Measurements from ENCODE around the gene TCAIM.

TCAIM gene

GRCh38 chr3:44418549-44418948 is 80.0 kb downstream of the TCAIM start:
- TF ChIP-seq CTCF (IDR thresholded peaks at IDR 0.05; ENCODE audit: borderline replicate concordance, extremely low read depth, low read length, poor library complexity, severe bottlenecking): peak; percentile 46
- no peak for TF ChIP-seq EZH2 (IDR thresholded peaks at IDR 0.05; ENCODE audit: borderline replicate concordance, low read depth, low read length, severe bottlenecking)
- no peak for ATAC-seq (ENCODE audit: insufficient read depth, low read depth)

GRCh38 chr3:44419116-44419922 is 80.8 kb downstream of the TCAIM start:
- Histone ChIP-seq H3K4me1 (ENCODE audit: insufficient read depth, low read length) (no peaks in the 10 kb centered on the region), H2AFZ (ENCODE audit: low read depth, low read length) (no peak overlapping the region), H3K79me2 (ENCODE audit: insufficient read depth, low read length) (no peaks in the 10 kb centered on the region), H4K20me1 (ENCODE audit: insufficient read depth, low read length) (no peaks in the 10 kb centered on the region), H3K36me3 (ENCODE audit: insufficient read depth, low read length) (no peaks in the 10 kb centered on the region), H3K9me3 (ENCODE audit: insufficient read depth, low read length, severe bottlenecking) (no peaks in the 10 kb centered on the region), H3K27me3 (ENCODE audit: insufficient read depth, low read length, poor library complexity) (no peaks in the 10 kb centered on the region), H3K9ac (ENCODE audit: low read depth, low read length) (no peak overlapping the region), H3K27ac (ENCODE audit: low read length) (no peak overlapping the region), H3K4me2 (ENCODE audit: insufficient read depth, low read length) (no peak overlapping the region), H3K4me3 (ENCODE audit: low read depth in 1 of 2, low read length in 2 of 2) (no peak overlapping the region)
- DNase-seq (no peak), ATAC-seq (ENCODE audit: insufficient read depth, low read depth) (no peak)
- TF ChIP-seq EZH2 (IDR thresholded peaks at IDR 0.05; ENCODE audit: borderline replicate concordance, low read depth, low read length, severe bottlenecking) (no peak), CTCF (IDR thresholded peaks at IDR 0.05; ENCODE audit: borderline replicate concordance, extremely low read depth, low read length, poor library complexity, severe bottlenecking) (no peak)

More at GRCh38 chr3:44418549-44418948, 80.0 kb downstream of the TCAIM start:
- H3K79me2 ChIP-seq (ENCODE audit: insufficient read depth, low read length): no peaks in the 10 kb centered on the region
- no peak overlapping the region for H3K4me3 ChIP-seq (ENCODE audit: low read depth in 1 of 2, low read length in 2 of 2)
- H3K27ac ChIP-seq (ENCODE audit: low read length): no peak overlapping the region
- DNase-seq: no peak
- H3K9ac ChIP-seq (ENCODE audit: low read depth, low read length): no peak overlapping the region
- no peaks in the 10 kb centered on the region for H3K9me3 ChIP-seq (ENCODE audit: insufficient read depth, low read length, severe bottlenecking)
- no peaks in the 10 kb centered on the region for H4K20me1 ChIP-seq (ENCODE audit: insufficient read depth, low read length)
- no peak overlapping the region for H3K4me2 ChIP-seq (ENCODE audit: insufficient read depth, low read length)
- H2AFZ ChIP-seq (ENCODE audit: low read depth, low read length): no peak overlapping the region
- no peaks in the 10 kb centered on the region for H3K27me3 ChIP-seq (ENCODE audit: insufficient read depth, low read length, poor library complexity)
- H3K4me1 ChIP-seq (ENCODE audit: insufficient read depth, low read length): no peaks in the 10 kb centered on the region
- H3K36me3 ChIP-seq (ENCODE audit: insufficient read depth, low read length): no peaks in the 10 kb centered on the region

GRCh38 chr3:44419923-44420650 is 81.5 kb downstream of the TCAIM start:
- H3K27me3 ChIP-seq (ENCODE audit: insufficient read depth, low read length, poor library complexity): no peaks in the 10 kb centered on the region
- no peaks in the 10 kb centered on the region for H3K4me1 ChIP-seq (ENCODE audit: insufficient read depth, low read length)
- no peaks in the 10 kb centered on the region for H4K20me1 ChIP-seq (ENCODE audit: insufficient read depth, low read length)
- H3K9me3 ChIP-seq (ENCODE audit: insufficient read depth, low read length, severe bottlenecking): no peaks in the 10 kb centered on the region
- H3K9ac ChIP-seq (ENCODE audit: low read depth, low read length): no peak overlapping the region
- DNase-seq: no peak
- no peak for TF ChIP-seq EZH2 (IDR thresholded peaks at IDR 0.05; ENCODE audit: borderline replicate concordance, low read depth, low read length, severe bottlenecking)
- TF ChIP-seq CTCF (IDR thresholded peaks at IDR 0.05; ENCODE audit: borderline replicate concordance, extremely low read depth, low read length, poor library complexity, severe bottlenecking): no peak
- H3K4me2 ChIP-seq (ENCODE audit: insufficient read depth, low read length): no peak overlapping the region
- H3K4me3 ChIP-seq (ENCODE audit: low read depth in 1 of 2, low read length in 2 of 2): no peak overlapping the region
- H3K27ac ChIP-seq (ENCODE audit: low read length): no peak overlapping the region
- no peak overlapping the region for H2AFZ ChIP-seq (ENCODE audit: low read depth, low read length)
- H3K79me2 ChIP-seq (ENCODE audit: insufficient read depth, low read length): no peaks in the 10 kb centered on the region
- H3K36me3 ChIP-seq (ENCODE audit: insufficient read depth, low read length): no peaks in the 10 kb centered on the region
- ATAC-seq (ENCODE audit: insufficient read depth, low read depth): no peak
